Fibroblast of peridontal ligament (primary cell): ENCODE results near the gene OLFML3.

Experiments
- DNase-seq: peaks from one replicate; pipeline ENCODE4 v3.0.0-alpha.2; 2010; ENCODE audit errors: extremely low read depth

OLFML3 gene

GRCh38 chr1:113949007-113949406 lies 30.3 kb upstream of the OLFML3 start:
- DNase-seq = peak; percentile 35

GRCh38 chr1:113950908-113951307 lies 28.4 kb upstream of the OLFML3 start:
- DNase-seq = no peak

- DNase-seq = no peak
Observed at GRCh38 chr1:113951719-113952118, 27.6 kb upstream of the OLFML3 start.

- DNase-seq = no peak
Observed at GRCh38 chr1:113957984-113958383, 21.3 kb upstream of the OLFML3 start.

GRCh38 chr1:113958691-113959090 lies 20.6 kb upstream of the OLFML3 start:
- DNase-seq = no peak

- peak; percentile 56 for DNase-seq
Observed at GRCh38 chr1:113963281-113963906, 15.9 kb upstream of the OLFML3 start.

GRCh38 chr1:113965703-113966412 lies 13.4 kb upstream of the OLFML3 start:
- no peak for DNase-seq

GRCh38 chr1:113972954-113973353 lies 6.3 kb upstream of the OLFML3 start:
- no peak for DNase-seq

- peak; percentile 48 for DNase-seq
Observed at GRCh38 chr1:113975211-113975895, 3.9 kb upstream of the OLFML3 start.

GRCh38 chr1:113976609-113977278 lies 2.5 kb upstream of the OLFML3 start:
- peak; percentile 71 for DNase-seq

- no peak for DNase-seq
Observed at GRCh38 chr1:113977906-113978305, 1.4 kb upstream of the OLFML3 start.

- DNase-seq = peak; percentile 57
Observed at GRCh38 chr1:113980110-113980509, 836 bp downstream of the OLFML3 start.

- DNase-seq = peak; percentile 88
Observed at GRCh38 chr1:113981962-113982931, 3.0 kb downstream of the OLFML3 start.

- no peak for DNase-seq
Observed at GRCh38 chr1:113982949-113983348, 3.7 kb downstream of the OLFML3 start.

GRCh38 chr1:113983391-113983790 lies 4.1 kb downstream of the OLFML3 start:
- DNase-seq = no peak

GRCh38 chr1:113983826-113984225 lies 4.6 kb downstream of the OLFML3 start:
- DNase-seq = no peak

- DNase-seq = no peak
Observed at GRCh38 chr1:113984710-113985109, 5.4 kb downstream of the OLFML3 start.

- no peak for DNase-seq
Observed at GRCh38 chr1:113986802-113987201, 7.5 kb downstream of the OLFML3 start.

- DNase-seq = no peak
Observed at GRCh38 chr1:113987259-113987658, 8.0 kb downstream of the OLFML3 start.

GRCh38 chr1:113990530-113990929 lies 11.3 kb downstream of the OLFML3 start:
- no peak for DNase-seq

- no peak for DNase-seq
Observed at GRCh38 chr1:113990961-113991360, 11.7 kb downstream of the OLFML3 start.
